Measurements from ENCODE around the gene LRRC4B. TPM values are rescaled to one million over a fixed set of nuclear protein-coding genes. Genes with fewer than 3 reads are reported as not detected.

The LRRC4B gene
- polyA plus RNA-seq, 1 donor (not counting 4 experiments of a cell fraction or from before 2014, with no cell fraction given) = not detected

DNA sequence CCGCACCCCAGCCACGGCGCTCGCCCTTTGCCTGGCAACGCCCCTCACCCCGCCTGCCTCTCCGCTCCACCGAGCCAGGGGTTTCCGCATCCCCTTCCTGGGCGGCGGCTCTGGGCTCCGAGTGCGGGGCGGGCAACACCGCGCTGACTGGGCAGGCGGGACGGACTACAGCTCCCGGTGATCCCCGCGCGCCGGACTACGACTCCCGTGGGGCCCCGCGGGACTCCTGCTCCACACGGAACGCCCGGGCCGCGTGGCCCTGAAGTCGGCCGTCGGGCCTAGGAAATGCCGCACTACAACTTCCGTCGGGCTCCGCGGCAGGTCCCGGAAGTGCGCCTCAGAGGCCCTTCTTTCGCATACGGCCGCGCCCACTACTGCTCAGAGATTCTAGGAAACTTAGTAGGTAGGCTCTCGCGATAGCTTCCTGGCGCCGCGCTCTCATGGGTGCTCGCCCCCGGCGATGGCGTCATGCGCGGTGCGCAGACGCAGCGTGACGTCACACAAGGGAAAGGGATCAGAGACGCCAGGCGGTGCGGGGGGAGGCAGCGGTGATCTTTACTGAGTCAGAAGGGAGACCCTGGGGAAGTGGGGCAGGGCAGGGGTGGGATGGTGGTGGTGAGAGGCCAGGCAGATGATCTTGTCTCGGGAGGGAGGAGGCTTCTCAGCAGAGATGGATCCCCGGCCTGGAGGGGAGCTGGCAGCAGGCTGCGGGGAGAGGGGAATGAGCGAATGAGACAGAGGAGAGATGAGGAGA lies 57.0 kb downstream of the LRRC4B start, which contains the start of gene JOSD2:
JOSD2 (minus strand) TSS at position 123 of the 754 bp plus-strand sequence. CDS start 760 bp downstream, outside the sequence.
- peaks cover 4% of the 10 kb centered on the region for H3K4me1 ChIP-seq (ENCODE audit: control insufficient read depth, extremely low read depth, insufficient read depth, low read length)
- peaks cover 4% of the 10 kb centered on the region for H3K27me3 ChIP-seq (ENCODE audit: control insufficient read depth, extremely low read depth, insufficient read depth, low read length)
- peak within 1 kb of the TSS; percentile 68 to 94 (median 91) for H3K4me3 ChIP-seq (ENCODE audit: control insufficient read depth in 2 of 3, extremely low read depth in 1 of 3, insufficient read depth in 2 of 3, low read depth in 1 of 3, low read length in 3 of 3)
- peaks cover 5% of the 10 kb centered on the region for H3K79me2 ChIP-seq (ENCODE audit: control insufficient read depth, insufficient read depth, low read length)
- H3K9me1 ChIP-seq (ENCODE audit: control insufficient read depth, extremely low read depth, insufficient read depth, low read length) = no peaks in the 10 kb centered on the region
- FAIRE-seq (peak; percentile 75), DNase-seq (ENCODE audit: low read depth, low spot score) (peak; percentile 95)
- no peaks in the 10 kb centered on the region for H3K9me3 ChIP-seq (ENCODE audit: control insufficient read depth, low read depth, low read length)
- no peak for TF ChIP-seq CTCF (optimal IDR thresholded peaks at IDR 0.05 in 1 of 3, IDR thresholded peaks at IDR 0.05 in 1 of 3, conservative IDR thresholded peaks at IDR 0.05 in 1 of 3; ENCODE audit: extremely low read depth in 1 of 3, insufficient read depth in 2 of 3, low read length in 3 of 3)
- TF ChIP-seq EZH2 (IDR thresholded peaks at IDR 0.05; ENCODE audit: low read length) = no peak
- H3K36me3 ChIP-seq (ENCODE audit: control insufficient read depth in 2 of 2, extremely low read depth in 1 of 2, insufficient read depth in 2 of 2, low read length in 2 of 2) = no peaks in the 10 kb centered on the region
- peak within 1 kb of the TSS; percentile 94 for H2AFZ ChIP-seq (ENCODE audit: control insufficient read depth, low read length)
- H3K27ac ChIP-seq (ENCODE audit: control insufficient read depth, insufficient read depth, low read length) = peak within 1 kb of the TSS; percentile 68
- no peaks in the 10 kb centered on the region for H4K20me1 ChIP-seq (ENCODE audit: control insufficient read depth, extremely low read depth, insufficient read depth, low read length)
- peak within 1 kb of the TSS; percentile 81 for H3K9ac ChIP-seq (ENCODE audit: control insufficient read depth, extremely low read depth, insufficient read depth, low read length)
- peak within 1 kb of the TSS; percentile 91 for H3K4me2 ChIP-seq (ENCODE audit: control insufficient read depth, extremely low read depth, insufficient read depth, low read depth, low read length)
- dilution Hi-C loops (cut with MboI; ENCODE audit: extremely low pct_ligation_motif_present, low sequenced_read_pairs) = no loop called here

- dilution Hi-C loops (cut with MboI; ENCODE audit: extremely low pct_ligation_motif_present, low sequenced_read_pairs) = no loop called here
- Histone ChIP-seq H3K4me2 (ENCODE audit: control insufficient read depth, extremely low read depth, insufficient read depth, low read depth, low read length) (peak overlapping the region; percentile 91), H3K27me3 (ENCODE audit: control insufficient read depth, extremely low read depth, insufficient read depth, low read length) (peaks cover 3% of the 10 kb centered on the region), H3K36me3 (ENCODE audit: control insufficient read depth in 2 of 2, extremely low read depth in 1 of 2, insufficient read depth in 2 of 2, low read length in 2 of 2) (peaks cover 0 to 1% of the 10 kb centered on the region in 2 experiments), H3K9me3 (ENCODE audit: control insufficient read depth, low read depth, low read length) (no peaks in the 10 kb centered on the region), H3K9ac (ENCODE audit: control insufficient read depth, extremely low read depth, insufficient read depth, low read length) (peak overlapping the region; percentile 81), H3K4me3 (ENCODE audit: control insufficient read depth in 2 of 3, extremely low read depth in 1 of 3, insufficient read depth in 2 of 3, low read depth in 1 of 3, low read length in 3 of 3) (peak overlapping the region; percentile 68 to 94 (median 91)), H3K9me1 (ENCODE audit: control insufficient read depth, extremely low read depth, insufficient read depth, low read length) (no peaks in the 10 kb centered on the region), H3K4me1 (ENCODE audit: control insufficient read depth, extremely low read depth, insufficient read depth, low read length) (peaks cover 4% of the 10 kb centered on the region), H2AFZ (ENCODE audit: control insufficient read depth, low read length) (peak overlapping the region; percentile 49), H4K20me1 (ENCODE audit: control insufficient read depth, extremely low read depth, insufficient read depth, low read length) (no peaks in the 10 kb centered on the region), H3K27ac (ENCODE audit: control insufficient read depth, insufficient read depth, low read length) (peak overlapping the region; percentile 68), H3K79me2 (ENCODE audit: control insufficient read depth, insufficient read depth, low read length) (peaks cover 5% of the 10 kb centered on the region)
- DNase-seq (ENCODE audit: low read depth, low spot score) (no peak), FAIRE-seq (no peak)
- TF ChIP-seq EZH2 (IDR thresholded peaks at IDR 0.05; ENCODE audit: low read length) (no peak), CTCF (optimal IDR thresholded peaks at IDR 0.05 in 1 of 3, IDR thresholded peaks at IDR 0.05 in 1 of 3, conservative IDR thresholded peaks at IDR 0.05 in 1 of 3; ENCODE audit: extremely low read depth in 1 of 3, insufficient read depth in 2 of 3, low read length in 3 of 3) (no peak)
These were observed 57.6 kb downstream of the LRRC4B start for GRCh38 chr19:50510700-50511068.
